ENCODE data around the gene NTM. TPM values are rescaled to one million over a fixed set of nuclear protein-coding genes. Genes with fewer than 3 reads are reported as not detected.

The NTM gene
- total RNA-seq, 1 experiment from 2014 or later = 9.9 TPM

DNA sequence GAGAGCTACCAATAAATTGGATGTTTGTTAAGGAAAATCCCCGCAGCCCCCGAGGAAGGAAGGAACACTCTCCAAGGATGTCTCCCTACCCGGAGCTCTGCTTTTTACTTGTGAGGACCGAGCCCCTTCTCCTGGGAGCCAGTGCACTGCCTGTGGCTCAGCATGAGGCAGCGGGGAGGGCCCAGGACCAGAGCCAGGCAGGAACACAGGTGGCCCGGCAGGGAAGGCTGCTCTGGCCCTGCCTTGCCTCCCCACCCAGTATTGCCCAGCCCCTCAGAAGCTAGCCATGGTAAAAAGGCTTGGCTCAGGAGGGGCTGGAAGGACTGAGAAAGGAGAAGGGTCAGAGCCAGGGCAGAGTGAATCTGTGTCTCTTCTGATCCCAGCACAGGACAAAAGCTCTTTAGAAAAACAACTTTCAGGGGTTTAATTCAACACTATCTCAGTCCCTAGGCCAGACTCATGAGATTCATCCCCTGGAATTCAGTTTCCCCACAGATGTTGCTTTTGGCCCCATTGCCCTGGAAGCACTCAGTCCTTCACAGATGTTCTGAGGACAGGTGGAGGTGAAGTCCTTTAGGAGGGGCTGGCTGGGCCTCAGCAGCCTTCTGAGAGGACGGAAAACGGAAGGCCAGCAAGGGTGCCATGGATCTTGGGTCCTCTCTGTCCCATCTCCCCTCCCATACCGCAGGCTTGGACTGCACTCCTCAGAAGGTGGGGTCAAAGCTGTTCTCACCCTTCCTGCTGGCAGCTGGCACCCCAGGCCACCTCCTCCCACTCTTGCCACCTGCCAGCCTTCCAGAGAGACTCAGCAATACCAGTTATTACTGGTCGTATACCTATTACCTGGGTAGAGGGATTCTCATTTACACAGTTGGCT is 318.9 kb downstream of the NTM start:
- WGBS (ENCODE audit: extremely low coverage, insufficient read length, low lambda C conversion rate) = no CpG with 5 or more reads among the region's 10 CpGs
- Histone ChIP-seq H3K4me2 (ENCODE audit: insufficient read depth, insufficient read length, low read length) (no peak overlapping the region), H2AFZ (ENCODE audit: low read length) (no peak overlapping the region), H3K27me3 (ENCODE audit: insufficient read depth, low read length) (peaks cover 5% of the 10 kb centered on the region; the same call in 1 of the 2 replicates), H3K79me1 (ENCODE audit: insufficient read depth, low read depth, low read length, poor library complexity, severe bottlenecking) (no peaks in the 10 kb centered on the region), H3K27ac (ENCODE audit: insufficient read length, low read depth, low read length) (no peak overlapping the region), H4K91ac (ENCODE audit: insufficient read length, low read depth, low read length) (no peak overlapping the region), H2BK15ac (ENCODE audit: low read depth, low read length) (no peak overlapping the region), H2BK120ac (ENCODE audit: low read depth, low read length, poor library complexity, severe bottlenecking) (no peak overlapping the region), H2BK5ac (ENCODE audit: insufficient read length, low read length) (no peak overlapping the region), H2AK5ac (ENCODE audit: insufficient read length, low read length) (no peak overlapping the region), H3K4ac (ENCODE audit: low read depth, low read length) (no peak overlapping the region), H3K14ac (ENCODE audit: insufficient read depth, low read length) (no peak overlapping the region; the same call in 1 of the 2 replicates), H2BK12ac (ENCODE audit: insufficient read length, low read depth, low read length) (no peak overlapping the region), H3K23me2 (ENCODE audit: insufficient read length, low read depth, low read length, poor library complexity, severe bottlenecking) (peaks cover 6% of the 10 kb centered on the region), H3K18ac (ENCODE audit: insufficient read length, low read depth, low read length) (no peak overlapping the region), H4K8ac (replicated peaks; ENCODE audit: insufficient read length, low read depth, low read length) (no peak overlapping the region), H3K9ac (ENCODE audit: extremely low read depth, insufficient read length, low read length) (no peak overlapping the region), H2BK20ac (ENCODE audit: low read depth, low read length, poor library complexity, severe bottlenecking) (no peak overlapping the region), H4K5ac (ENCODE audit: insufficient read length, low read depth, low read length) (no peak overlapping the region), H3K4me1 (ENCODE audit: insufficient read depth, low read length) (peaks cover under 1% of the 10 kb centered on the region; the same call in 1 of the 2 replicates), H3K9me3 (ENCODE audit: control insufficient read depth, low read depth, low read length) (no peaks in the 10 kb centered on the region), H4K20me1 (ENCODE audit: control insufficient read depth, insufficient read depth, insufficient read length) (no peaks in the 10 kb centered on the region), H3K56ac (ENCODE audit: insufficient read length, low read depth, low read length) (no peak overlapping the region), H3T11ph (ENCODE audit: low read length) (no peak overlapping the region), H3K23ac (ENCODE audit: insufficient read length, low read depth, low read length) (no peak overlapping the region), H3K79me2 (ENCODE audit: insufficient read depth, low read length) (no peaks in the 10 kb centered on the region)
- DNase-seq = no peak
- H3K27me3 Mint-ChIP-seq (ENCODE audit: low read depth) = peaks cover 54% of the 10 kb centered on the region
- H3K27ac Mint-ChIP-seq = no peak overlapping the region
- H3K4me1 Mint-ChIP-seq = peaks cover 6 to 20% of the 10 kb centered on the region in 2 experiments
- no peak for TF ChIP-seq CTCF (conservative IDR thresholded peaks at IDR 0.05)
- no peaks in the 10 kb centered on the region for H3K9me3 Mint-ChIP-seq
- no peak overlapping the region for H3K4me3 Mint-ChIP-seq
- no peaks in the 10 kb centered on the region for H3K36me3 Mint-ChIP-seq (ENCODE audit: insufficient read depth in 1 of 3, low read depth in 3 of 3)
